HG03097 (cell line): ENCODE measurements around the gene CKS2.

ENCODE experiments used
- ATAC-seq: cut with Tn5 transposase; IDR thresholded peaks from one replicate; pipeline ENCODE4 v1.9.1; 2021; ENCODE audit not compliant: unreplicated experiment, low FRiP score

CKS2 gene

DNA sequence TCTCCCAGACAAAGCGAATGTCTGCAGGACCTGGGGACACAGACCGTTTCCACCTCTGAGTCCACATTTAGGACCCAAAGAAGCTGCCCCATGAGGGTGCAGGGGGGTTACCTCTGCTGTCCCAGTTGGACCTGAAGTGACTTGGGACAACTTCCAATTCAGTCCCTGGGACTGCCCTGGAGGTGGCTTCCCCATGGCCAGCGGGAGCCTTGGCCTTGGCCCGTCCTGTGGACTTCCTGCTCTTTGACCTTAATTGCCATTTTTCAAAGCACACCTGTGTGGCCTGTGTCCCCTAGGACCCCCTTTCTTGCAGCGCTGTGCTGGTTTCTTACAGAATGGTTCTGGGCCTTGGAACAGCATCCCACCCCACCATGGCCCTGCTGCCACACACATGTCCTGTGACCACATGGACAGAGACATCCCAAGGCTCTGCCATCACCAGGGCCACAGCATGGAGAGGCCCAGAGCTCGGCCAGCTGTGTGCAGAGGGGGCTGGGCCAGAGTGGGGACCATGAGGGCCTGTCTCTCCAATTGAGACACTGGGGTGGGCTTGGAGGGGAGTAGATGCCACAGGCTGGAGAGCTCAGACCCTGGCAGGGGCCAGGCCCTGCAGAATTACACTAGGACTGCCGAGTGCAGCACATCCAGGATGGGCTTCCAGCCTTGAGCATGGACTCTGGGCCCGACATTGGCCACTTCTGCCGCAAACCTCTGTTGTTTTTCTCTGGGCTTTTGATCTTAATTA, 53.1 kb downstream of the CKS2 start:
- no peak for ATAC-seq

DNA sequence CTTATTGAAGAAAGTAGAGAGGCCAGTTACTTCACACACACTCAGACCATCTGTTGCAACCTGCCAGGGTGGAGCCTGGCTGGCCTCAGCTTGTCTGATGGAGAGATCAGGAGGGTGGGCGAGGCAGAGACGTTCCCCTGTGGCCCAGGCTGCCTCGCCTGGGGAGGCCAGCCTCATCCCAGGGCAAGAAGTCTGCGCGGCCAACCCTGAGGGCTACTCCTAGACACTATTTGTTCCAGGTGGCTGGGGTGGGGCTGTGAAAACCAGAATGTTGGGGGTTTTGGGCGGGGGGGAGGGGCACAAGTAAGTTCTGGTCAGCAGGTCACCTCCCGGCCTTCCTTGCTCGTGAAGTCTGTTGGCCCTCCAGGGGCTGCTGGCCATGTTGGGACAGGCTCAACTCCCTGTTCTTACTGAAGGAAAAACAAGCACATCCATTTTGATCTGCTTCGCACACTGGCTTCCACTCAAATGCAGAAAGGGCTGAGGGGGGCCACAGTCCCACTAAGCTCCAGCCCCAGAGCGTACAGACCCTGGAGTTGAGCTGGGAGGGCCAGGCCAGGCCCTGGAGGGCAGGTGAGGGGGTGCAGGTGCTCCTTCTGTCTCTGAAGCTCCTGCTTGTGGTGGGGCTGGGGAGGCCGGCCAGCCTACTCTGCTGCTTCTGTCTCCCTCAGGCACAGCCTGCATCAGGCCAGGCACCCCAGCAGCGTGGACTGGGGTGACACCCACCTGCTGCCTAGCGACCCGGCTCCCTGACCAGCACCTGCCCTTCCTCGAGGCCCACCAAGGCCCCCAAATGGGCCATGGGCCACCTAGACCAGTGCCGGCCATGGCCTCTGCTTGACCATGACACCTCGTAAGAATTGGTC, 53.9 kb downstream of the CKS2 start:
- ATAC-seq: no peak

DNA sequence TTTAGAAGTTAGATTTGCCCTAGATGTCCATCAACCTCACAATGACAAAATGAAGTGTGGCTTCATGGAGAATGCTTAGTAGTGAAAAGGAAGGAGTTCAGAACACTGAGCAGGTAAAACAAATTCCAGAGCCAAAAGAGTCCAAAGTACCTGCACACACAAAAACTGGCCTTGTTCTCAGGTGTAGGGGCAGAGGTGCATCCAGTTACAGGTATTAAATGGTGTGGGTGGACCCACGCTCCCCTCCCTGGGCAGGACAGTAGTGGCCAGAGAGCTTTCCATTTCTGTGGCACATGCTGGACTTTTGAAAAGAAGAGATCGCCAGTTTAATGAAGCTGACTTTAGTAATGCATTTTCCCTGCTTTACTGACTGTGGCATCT, 54.5 kb downstream of the CKS2 start:
- no peak for ATAC-seq
